ENCODE measurements around the gene SLC24A2.

DNA sequence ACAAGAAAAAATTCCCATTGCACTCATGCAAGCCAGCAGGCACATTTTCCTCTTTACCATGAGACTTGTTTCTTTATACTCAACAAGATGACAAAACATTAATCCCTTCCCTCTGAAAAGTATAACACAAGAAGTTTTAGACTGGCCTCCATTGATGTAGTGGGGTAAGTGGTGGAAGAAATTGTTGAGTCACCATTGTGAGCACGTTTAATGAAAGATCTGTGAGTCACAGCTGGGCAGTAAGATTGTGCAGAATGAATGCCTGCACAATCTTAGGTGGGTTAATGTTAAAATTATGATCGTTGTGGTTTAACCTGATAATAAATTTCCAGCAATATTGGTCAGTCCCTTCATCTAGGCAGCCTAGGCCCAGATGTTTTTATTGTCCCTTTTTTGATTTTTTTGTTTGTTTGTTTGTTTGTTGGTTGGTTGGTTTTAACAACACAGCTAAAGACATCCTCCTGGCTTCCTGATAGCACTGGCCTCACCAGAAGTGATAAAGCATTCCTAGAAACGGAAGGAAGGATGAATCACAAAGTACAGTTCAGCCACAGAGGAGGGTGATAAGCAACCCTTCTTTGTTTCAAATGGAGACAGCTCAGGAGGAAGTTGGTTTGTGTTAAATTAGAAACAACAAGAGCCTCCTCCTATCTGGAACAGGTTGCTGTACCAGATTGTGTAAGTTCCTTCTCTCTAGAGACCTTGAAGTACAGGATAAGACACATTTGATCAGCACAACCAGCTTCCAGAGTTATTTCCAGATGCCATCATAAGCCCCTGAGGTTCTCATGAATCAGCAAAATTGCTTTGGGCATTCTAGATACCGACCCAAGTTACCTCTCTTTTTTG lies 40.3 kb downstream of the SLC24A2 start:
- TF ChIP-seq GATA3 (IDR thresholded peaks at IDR 0.05; ENCODE audit: low read depth, low read length) (no peak), GATA2 (IDR thresholded peaks at IDR 0.05; ENCODE audit: low read depth, low read length) (no peak)

Data from SH-SY5Y (cell line).